ENCODE measurements around the gene SHISA3. TPM values are rescaled to one million over a fixed set of nuclear protein-coding genes. Genes with fewer than 3 reads are reported as not detected.

SHISA3 gene
- total and polyA plus RNA-seq, 2 experiments from 2014 or later = 0.26 to 0.65 TPM

DNA sequence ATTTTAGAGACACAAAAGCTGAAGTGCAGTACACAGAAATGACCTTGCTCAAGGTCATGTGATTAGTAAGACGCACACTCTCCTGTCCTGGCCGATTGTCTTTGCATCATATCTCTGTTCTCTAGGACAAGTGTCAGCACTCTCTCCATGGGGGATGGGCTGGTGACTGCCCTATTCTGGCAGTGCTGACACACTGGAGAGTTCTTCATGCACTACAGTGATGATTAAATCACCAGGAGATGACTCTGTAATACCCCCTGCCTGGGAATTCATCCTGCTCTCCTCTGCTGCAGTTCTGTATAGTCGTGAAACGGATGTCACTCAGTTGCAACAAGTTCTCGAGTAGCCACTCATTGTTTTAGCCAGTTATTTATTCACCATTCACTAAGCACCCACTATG, 5.3 kb upstream of the SHISA3 start:
- no peaks in the 10 kb centered on the region for H3F3A ChIP-seq (ENCODE audit: insufficient read depth)
- H2AFZ ChIP-seq = no peak overlapping the region
- no peaks in the 10 kb centered on the region for H4K20me1 ChIP-seq (ENCODE audit: insufficient read depth)
- 41 to 48% methylated on average over 5 of the region's 5 CpGs for WGBS, 2 experiments (ENCODE audit: low coverage in 1 of 2, low lambda C conversion rate in 2 of 2, missing lambda C conversion rate in 2 of 2)
- H3K27ac ChIP-seq = no peak overlapping the region
- peaks cover 22% of the 10 kb centered on the region for H3K27me3 ChIP-seq (replicated peaks; ENCODE audit: insufficient read depth)
- no peak for TF ChIP-seq EZH2 (IDR thresholded peaks at IDR 0.05; ENCODE audit: insufficient read depth, poor library complexity, severe bottlenecking)
- no peaks in the 10 kb centered on the region for H3K79me2 ChIP-seq (ENCODE audit: insufficient read depth)
- no peak overlapping the region for H3K4me2 ChIP-seq (ENCODE audit: unreplicated experiment)
- DNase-seq = no peak
- H3K36me3 ChIP-seq (ENCODE audit: low read depth) = no peaks in the 10 kb centered on the region
- in situ Hi-C loops (cut with MboI) = no loop called here
- no peak overlapping the region for H3K9ac ChIP-seq
- no peak overlapping the region for H3K4me3 ChIP-seq
- H3K9me2 ChIP-seq (ENCODE audit: insufficient read depth) = no peaks in the 10 kb centered on the region
- no peaks in the 10 kb centered on the region for H3K4me1 ChIP-seq (ENCODE audit: insufficient read depth)
- H3K9me3 ChIP-seq (ENCODE audit: low read depth) = no peaks in the 10 kb centered on the region

GRCh38 chr4:42392436-42392835, 4.9 kb upstream of the SHISA3 start:
- 55 to 60% methylated on average over 4 of the region's 4 CpGs for WGBS, 2 experiments (ENCODE audit: low coverage in 1 of 2, low lambda C conversion rate in 2 of 2, missing lambda C conversion rate in 2 of 2)
- H3K27me3 ChIP-seq (replicated peaks; ENCODE audit: insufficient read depth) = peaks cover 25% of the 10 kb centered on the region
- no peak overlapping the region for H2AFZ ChIP-seq
- no peak overlapping the region for H3K4me2 ChIP-seq (ENCODE audit: unreplicated experiment)
- H3K9ac ChIP-seq = no peak overlapping the region
- H3K9me2 ChIP-seq (ENCODE audit: insufficient read depth) = no peaks in the 10 kb centered on the region
- no peaks in the 10 kb centered on the region for H3K9me3 ChIP-seq (ENCODE audit: low read depth)
- DNase-seq = no peak
- in situ Hi-C loops (cut with MboI) = no loop called here
- H3K4me3 ChIP-seq = no peak overlapping the region
- no peak for TF ChIP-seq EZH2 (IDR thresholded peaks at IDR 0.05; ENCODE audit: insufficient read depth, poor library complexity, severe bottlenecking)
- no peak for TF ChIP-seq EZH2phosphoT487 (IDR thresholded peaks at IDR 0.05; ENCODE audit: insufficient read depth, low read depth)
- no peaks in the 10 kb centered on the region for H3K4me1 ChIP-seq (ENCODE audit: insufficient read depth)
- H3F3A ChIP-seq (ENCODE audit: insufficient read depth) = no peaks in the 10 kb centered on the region
- H3K27ac ChIP-seq = no peak overlapping the region
- H4K20me1 ChIP-seq (ENCODE audit: insufficient read depth) = no peaks in the 10 kb centered on the region
- no peaks in the 10 kb centered on the region for H3K79me2 ChIP-seq (ENCODE audit: insufficient read depth)
- H3K36me3 ChIP-seq (ENCODE audit: low read depth) = no peaks in the 10 kb centered on the region

GRCh38 chr4:42395595-42395994, 1.7 kb upstream of the SHISA3 start:
- in situ Hi-C loops (cut with MboI) = no loop called here

GRCh38 chr4:42396361-42396751, 932 bp upstream of the SHISA3 start:
- Histone ChIP-seq H3K36me3 (ENCODE audit: low read depth) (no peaks in the 10 kb centered on the region), H3K4me3 (no peak overlapping the region), H3K4me1 (ENCODE audit: insufficient read depth) (no peaks in the 10 kb centered on the region), H4K20me1 (ENCODE audit: insufficient read depth) (no peaks in the 10 kb centered on the region), H2AFZ (0 out of 2 replicates have a peak overlapping the region, but pooled peaks have one; percentile 38), H3K9ac (no peak overlapping the region), H3K9me3 (ENCODE audit: low read depth) (no peaks in the 10 kb centered on the region), H3K27me3 (replicated peaks; ENCODE audit: insufficient read depth) (peaks cover 59% of the 10 kb centered on the region), H3K27ac (no peak overlapping the region), H3K4me2 (ENCODE audit: unreplicated experiment) (no peak overlapping the region), H3K79me2 (ENCODE audit: insufficient read depth) (no peaks in the 10 kb centered on the region), H3F3A (ENCODE audit: insufficient read depth) (no peaks in the 10 kb centered on the region), H3K9me2 (ENCODE audit: insufficient read depth) (no peaks in the 10 kb centered on the region)
- in situ Hi-C loops (cut with MboI) = no loop called here
- no peak for DNase-seq
- 37 to 43% methylated on average over 17 of the region's 17 CpGs for WGBS, 2 experiments (ENCODE audit: low coverage in 1 of 2, low lambda C conversion rate in 2 of 2, missing lambda C conversion rate in 2 of 2)
- TF ChIP-seq EZH2 (IDR thresholded peaks at IDR 0.05; ENCODE audit: insufficient read depth, poor library complexity, severe bottlenecking) (no peak), EZH2phosphoT487 (IDR thresholded peaks at IDR 0.05; ENCODE audit: insufficient read depth, low read depth) (no peak)

More at GRCh38 chr4:42395595-42395994, 1.7 kb upstream of the SHISA3 start:
- no peak for TF ChIP-seq EZH2 (IDR thresholded peaks at IDR 0.05; ENCODE audit: insufficient read depth, poor library complexity, severe bottlenecking)
- no peak for TF ChIP-seq EZH2phosphoT487 (IDR thresholded peaks at IDR 0.05; ENCODE audit: insufficient read depth, low read depth)
- H3K9me3 ChIP-seq (ENCODE audit: low read depth) = no peaks in the 10 kb centered on the region
- no peaks in the 10 kb centered on the region for H3K79me2 ChIP-seq (ENCODE audit: insufficient read depth)
- H2AFZ ChIP-seq = no peak overlapping the region
- no peak for DNase-seq
- no peak overlapping the region for H3K4me3 ChIP-seq
- H3K4me1 ChIP-seq (ENCODE audit: insufficient read depth) = no peaks in the 10 kb centered on the region
- no peaks in the 10 kb centered on the region for H3F3A ChIP-seq (ENCODE audit: insufficient read depth)
- 18 to 30% methylated on average over 1 of the region's 1 CpG for WGBS, 2 experiments (ENCODE audit: low coverage in 1 of 2, low lambda C conversion rate in 2 of 2, missing lambda C conversion rate in 2 of 2)
- no peak overlapping the region for H3K27ac ChIP-seq
- H4K20me1 ChIP-seq (ENCODE audit: insufficient read depth) = no peaks in the 10 kb centered on the region
- no peak overlapping the region for H3K9ac ChIP-seq
- H3K36me3 ChIP-seq (ENCODE audit: low read depth) = no peaks in the 10 kb centered on the region
- peaks cover 54% of the 10 kb centered on the region for H3K27me3 ChIP-seq (replicated peaks; ENCODE audit: insufficient read depth)
- no peak overlapping the region for H3K4me2 ChIP-seq (ENCODE audit: unreplicated experiment)
- H3K9me2 ChIP-seq (ENCODE audit: insufficient read depth) = no peaks in the 10 kb centered on the region

DNA sequence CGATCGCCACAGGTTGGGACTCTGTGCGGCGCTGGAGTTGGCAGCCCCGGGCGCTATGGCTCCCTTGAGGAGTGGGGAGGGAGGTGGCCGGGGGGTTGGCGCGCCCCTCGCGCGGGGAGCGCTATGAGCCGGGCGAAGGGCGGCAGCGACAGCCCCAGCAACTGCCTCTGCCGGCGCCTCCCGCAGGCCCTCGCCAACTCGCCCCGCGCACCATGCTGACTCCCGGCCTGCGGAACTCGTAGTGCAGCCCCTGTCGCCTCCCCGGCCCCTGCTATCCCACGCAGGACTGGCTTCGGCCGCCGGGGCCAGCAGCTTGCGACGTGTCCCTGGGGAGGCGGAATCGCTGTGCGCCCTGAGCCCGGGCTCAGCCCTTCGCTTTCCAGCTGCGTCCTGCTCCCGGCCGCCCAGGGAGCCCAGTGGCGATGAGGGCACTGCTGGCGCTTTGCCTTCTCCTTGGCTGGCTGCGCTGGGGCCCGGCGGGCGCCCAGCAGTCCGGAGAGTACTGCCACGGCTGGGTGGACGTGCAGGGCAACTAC, 415 bp downstream of the SHISA3 start:
- in situ Hi-C loops (cut with MboI) = no loop called here

More for the DNA sequence above, 415 bp downstream of the SHISA3 start:
- H3K27ac ChIP-seq = no peak overlapping the region
- H3K9me3 ChIP-seq (ENCODE audit: low read depth) = no peaks in the 10 kb centered on the region
- no peaks in the 10 kb centered on the region for H3F3A ChIP-seq (ENCODE audit: insufficient read depth)
- 2 to 4% methylated on average over 46 to 51 of the region's 52 CpGs for WGBS, 2 experiments (ENCODE audit: low coverage in 1 of 2, low lambda C conversion rate in 2 of 2, missing lambda C conversion rate in 2 of 2)
- TF ChIP-seq EZH2phosphoT487 (IDR thresholded peaks at IDR 0.05; ENCODE audit: insufficient read depth, low read depth) = no peak
- peak; percentile 36 for DNase-seq
- H4K20me1 ChIP-seq (ENCODE audit: insufficient read depth) = no peaks in the 10 kb centered on the region
- H3K27me3 ChIP-seq (replicated peaks; ENCODE audit: insufficient read depth) = peaks cover 68% of the 10 kb centered on the region
- no peak overlapping the region for H3K9ac ChIP-seq
- H2AFZ ChIP-seq = peak overlapping the region; percentile 38; the same call in 1 of the 2 replicates
- peak overlapping the region; percentile 42 for H3K4me2 ChIP-seq (ENCODE audit: unreplicated experiment)
- H3K9me2 ChIP-seq (ENCODE audit: insufficient read depth) = no peaks in the 10 kb centered on the region
- H3K4me1 ChIP-seq (ENCODE audit: insufficient read depth) = no peaks in the 10 kb centered on the region
- H3K79me2 ChIP-seq (ENCODE audit: insufficient read depth) = no peaks in the 10 kb centered on the region
- peak overlapping the region; percentile 56 for H3K4me3 ChIP-seq
- H3K36me3 ChIP-seq (ENCODE audit: low read depth) = no peaks in the 10 kb centered on the region
